ENCODE measurements around the gene GTF2H2.
"Not testable (repeated sequence)": the region's sequence is repeated elsewhere in the genome, so short reads cannot be mapped to it uniquely, and the experiment has no call there.

GTF2H2 gene

DNA sequence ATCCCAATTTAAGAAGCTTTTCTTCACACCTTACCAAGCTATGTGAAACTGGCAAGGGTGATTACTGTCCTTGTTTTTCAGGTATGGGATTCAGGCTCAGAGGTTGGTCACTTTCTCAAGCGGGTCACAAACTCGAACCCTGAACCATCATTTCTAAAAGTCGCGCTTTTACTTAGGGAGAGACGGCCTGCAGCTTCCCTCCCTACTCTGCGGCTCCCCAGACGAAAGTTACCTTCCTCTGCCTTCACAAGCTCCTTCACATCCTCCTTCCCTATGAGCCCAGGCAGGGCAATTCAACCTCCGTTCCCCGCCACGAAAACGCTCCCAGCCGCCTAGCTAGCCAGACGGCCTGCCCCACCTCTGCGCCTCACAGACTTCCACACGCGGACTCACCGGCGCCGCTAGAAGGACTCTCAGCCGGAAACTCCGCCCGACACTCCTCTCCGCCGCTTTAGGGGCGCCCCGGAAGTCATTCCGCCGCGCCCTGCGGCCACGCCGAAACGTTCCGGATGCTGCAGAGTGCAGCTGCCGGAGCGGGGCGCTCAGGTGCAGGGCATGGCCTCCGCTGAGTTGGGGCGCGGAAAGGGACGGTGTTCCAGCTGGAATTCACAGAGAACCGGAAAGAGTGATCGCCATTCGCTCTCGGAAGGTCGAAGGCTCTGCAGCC lies at the start of gene GTF2H2:
GTF2H2 (minus strand) TSS at position 415 of the 667 bp plus-strand sequence. CDS start 4,913 bp downstream, outside the sequence.
- DNase-seq = not testable (repeated sequence)

DNA sequence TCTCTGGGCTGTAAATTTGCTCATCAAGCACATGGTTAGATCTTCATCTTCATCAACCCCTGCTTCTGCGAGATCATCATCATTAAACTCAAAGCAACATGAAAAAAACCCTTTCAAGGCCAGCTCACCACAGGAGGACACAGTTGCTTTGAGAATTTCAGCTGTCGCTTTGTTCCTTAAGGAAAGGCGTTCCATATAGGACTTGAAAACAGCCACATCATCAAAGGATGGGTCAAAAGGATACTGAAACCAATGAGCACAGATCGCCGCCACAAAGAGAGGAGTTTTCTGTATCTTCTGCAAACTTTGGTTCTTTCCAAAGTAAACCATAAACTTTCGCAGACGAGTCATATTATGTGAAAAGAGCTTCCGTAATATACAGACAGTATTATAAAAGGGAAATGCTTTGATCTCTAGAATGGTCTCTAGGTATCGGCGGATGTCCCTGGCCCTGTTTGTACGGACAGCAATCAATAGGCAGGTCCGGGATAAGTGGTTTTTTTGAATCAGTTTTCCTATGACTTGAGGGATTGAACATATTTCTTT lies 42.3 kb upstream of the GTF2H2 start:
- DNase-seq = not testable (repeated sequence)

DNA sequence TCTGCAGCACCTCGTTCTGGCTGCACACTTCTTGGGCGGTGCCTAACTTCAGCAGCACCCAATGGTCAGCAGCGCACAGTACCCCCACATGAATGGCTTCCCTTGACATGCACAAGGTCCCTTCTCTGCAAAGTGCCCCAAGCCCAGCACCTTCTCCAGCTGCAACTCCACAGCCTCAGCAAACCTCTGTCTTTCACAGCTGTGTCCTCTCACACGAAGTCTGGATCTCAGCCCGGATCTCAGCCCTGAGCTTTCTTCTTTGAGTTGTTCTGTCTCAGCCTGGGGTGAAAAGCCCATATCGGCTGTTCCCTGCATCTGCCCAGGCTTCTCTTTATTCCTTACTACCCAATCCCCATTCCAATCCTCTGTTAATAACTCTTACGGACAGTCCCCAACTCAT lies 32.5 kb upstream of the GTF2H2 start:
- not testable (repeated sequence) for DNase-seq

DNA sequence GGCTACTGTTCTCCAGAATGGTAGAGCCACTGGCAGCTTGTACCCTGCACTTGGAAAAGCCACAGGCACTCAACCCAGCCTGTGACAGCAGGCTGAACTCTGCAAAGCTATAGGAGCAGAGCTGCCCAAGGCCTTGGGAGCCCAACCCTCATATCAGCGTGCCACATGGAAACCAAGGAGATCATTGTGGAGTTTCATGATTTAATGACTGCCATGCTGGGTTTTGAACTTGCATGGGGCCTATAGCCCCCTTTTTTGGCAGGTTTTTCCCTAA lies 30.4 kb upstream of the GTF2H2 start:
- not testable (repeated sequence) for DNase-seq

DNA sequence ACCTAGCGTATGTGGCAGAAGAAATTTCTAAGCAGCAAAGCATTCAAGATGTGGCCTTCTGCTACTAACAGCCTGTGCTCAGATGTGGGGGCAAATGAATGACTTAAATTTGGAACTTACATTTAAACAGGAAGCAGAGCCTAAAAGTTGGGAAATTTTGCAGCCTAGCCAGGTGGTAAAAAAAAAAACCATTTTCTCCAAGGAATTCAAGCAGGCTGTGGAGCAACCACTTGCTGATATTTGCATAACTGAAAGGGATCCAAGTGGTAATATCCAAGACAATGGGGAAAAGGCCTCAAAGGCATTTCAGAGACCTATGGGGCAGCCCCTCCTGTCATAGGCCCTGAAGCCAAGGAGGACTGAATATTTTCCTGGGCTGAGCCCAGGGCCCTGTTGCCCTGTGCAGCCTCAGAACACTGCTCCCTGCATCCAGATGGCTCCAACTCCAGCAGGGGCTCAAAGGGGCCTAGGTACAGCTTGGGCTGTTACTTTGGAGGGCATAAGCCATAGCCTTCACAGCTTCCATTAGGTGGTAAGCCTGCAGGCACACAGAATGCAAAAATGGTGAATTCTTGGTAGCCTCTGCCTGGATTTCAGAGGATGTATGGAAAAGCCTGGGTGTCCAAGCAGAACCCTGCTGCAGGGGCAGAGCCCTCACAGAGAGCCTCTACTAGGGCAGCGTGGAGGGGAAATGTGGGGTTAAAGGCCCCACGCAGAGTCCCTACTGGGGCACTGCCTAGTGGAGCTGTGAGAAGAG lies 29.9 kb upstream of the GTF2H2 start:
- not testable (repeated sequence) for DNase-seq

DNA sequence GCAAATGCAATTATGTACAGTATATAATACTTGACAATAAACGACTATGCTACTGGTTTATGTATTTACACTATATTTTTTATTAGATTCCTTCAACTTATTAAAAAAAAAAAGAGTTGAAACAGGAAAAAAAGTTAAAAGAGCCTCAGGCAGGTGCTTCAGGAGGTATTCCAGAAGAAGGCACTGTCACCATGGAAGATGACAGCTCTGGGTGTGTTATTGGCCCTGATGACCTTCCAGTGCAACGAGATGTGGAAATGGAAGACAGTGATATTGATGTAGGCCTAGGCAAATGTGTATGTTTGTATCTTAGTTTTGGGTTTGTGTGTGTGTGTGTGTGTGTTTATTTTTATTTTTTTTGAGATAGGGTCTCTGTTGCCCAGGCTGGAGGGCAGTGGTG lies 22.3 kb upstream of the GTF2H2 start:
- not testable (repeated sequence) for DNase-seq

DNA sequence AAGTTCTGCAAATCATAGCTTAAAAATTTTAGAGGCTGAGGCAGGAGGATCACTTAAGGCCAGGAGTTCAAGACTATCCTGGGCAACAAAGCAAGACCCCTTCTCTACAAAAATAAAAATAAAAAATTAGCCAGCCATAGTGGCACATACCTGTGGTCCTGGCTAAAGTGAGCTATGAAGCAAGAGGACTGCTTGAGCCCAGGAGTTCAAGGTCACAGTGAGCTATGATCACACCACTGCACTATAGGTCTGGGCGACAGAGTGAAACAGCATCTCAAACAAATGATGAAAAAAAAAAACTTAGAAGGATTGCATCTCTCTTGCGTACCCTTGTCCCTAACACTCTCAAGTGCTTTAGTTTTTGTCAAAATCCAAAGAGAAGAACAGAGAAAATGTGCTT lies 21.3 kb upstream of the GTF2H2 start:
- not testable (repeated sequence) for DNase-seq

DNA sequence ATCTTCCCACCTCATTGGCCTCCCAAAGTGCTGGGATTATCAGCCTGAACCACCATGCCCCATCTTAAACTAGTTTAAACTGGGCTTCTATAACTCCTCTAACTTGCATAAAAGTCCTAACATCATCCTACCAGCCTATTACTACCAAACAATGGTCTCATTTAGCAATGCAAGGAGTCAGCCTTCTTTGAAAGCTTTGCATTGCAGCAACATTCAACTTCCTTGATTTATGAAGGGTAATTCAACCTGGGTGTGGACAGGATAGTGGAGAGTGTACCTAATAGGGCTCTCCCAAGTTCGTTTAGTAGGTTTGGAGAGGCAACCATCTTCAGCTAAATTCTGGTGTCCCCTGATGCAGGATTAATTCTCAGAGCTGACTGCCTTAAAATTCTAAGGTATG lies 18.7 kb upstream of the GTF2H2 start:
- not testable (repeated sequence) for DNase-seq

DNA sequence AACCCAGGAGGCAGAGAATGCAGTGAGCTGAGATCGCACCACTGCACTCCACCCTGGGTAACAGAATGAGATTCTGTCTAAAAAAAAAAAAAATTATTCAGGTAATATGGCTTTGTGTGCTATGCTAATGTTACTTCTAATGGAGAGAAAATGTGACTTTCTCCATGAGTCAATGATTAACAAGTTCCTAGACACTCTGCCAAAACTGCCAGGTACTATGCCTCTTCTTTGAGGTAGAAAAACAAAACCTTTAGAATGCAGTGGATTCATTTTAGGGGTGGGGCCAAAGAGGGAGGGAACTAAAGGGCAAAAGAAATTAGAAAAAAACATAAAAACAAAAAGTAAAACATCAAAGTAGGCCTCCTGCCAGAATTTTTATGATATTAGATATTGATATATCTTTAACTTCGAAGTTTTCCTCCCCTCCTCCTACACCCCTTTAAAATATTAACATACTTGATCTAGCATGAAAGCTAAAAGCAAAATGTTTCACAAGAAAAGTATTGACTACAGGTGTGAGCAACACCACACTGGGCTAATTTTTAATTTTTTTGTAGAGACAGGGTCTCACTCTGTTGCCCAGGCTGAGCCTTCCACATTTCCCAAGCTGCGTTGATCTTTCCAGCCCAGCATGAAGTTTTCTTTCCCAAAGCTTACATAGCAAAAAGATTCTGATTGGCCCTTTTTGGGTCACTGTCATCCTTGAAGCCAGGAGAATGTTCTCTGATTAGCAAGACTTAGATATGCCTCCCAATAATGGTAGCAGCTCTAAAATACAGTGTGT lies 17.0 kb upstream of the GTF2H2 start:
- DNase-seq = not testable (repeated sequence)

DNA sequence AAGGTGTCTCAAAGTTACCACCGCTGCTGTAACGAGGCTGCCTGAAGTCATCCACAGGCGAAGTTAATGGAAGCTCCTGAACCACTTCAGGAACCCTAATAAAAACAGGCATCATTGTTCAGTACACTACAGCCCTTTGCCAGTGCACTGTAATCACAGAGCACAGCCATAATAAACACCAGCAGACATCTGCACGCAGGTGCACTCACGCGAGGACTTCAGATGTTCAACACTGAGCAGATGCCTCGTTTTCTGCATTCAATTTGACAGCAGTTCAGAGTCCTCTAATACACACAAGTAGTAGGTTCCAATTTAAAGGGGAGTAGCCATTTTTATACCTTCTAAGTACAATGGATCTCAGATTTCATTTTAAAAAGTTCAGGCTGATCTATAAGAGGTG lies 15.4 kb upstream of the GTF2H2 start:
- not testable (repeated sequence) for DNase-seq

DNA sequence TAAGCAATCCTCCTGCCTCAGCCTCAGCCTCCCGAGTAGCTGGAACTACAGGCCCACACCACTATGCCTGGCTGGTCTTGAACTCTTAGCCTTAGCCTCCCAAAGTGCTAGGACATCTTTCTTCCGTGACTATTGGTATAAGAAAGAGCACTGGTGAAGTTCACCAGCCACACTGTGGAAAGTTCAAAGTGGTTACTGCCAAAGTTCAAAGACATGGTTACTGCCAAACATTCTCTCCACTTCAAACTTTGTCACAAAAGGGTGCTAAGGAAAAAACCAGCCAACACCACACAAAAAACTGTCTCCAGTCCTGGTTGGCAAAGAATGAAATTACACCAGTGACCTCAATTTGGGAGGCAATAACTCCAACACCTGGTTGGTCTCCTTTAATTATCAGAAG lies 14.9 kb upstream of the GTF2H2 start:
- not testable (repeated sequence) for DNase-seq

DNA sequence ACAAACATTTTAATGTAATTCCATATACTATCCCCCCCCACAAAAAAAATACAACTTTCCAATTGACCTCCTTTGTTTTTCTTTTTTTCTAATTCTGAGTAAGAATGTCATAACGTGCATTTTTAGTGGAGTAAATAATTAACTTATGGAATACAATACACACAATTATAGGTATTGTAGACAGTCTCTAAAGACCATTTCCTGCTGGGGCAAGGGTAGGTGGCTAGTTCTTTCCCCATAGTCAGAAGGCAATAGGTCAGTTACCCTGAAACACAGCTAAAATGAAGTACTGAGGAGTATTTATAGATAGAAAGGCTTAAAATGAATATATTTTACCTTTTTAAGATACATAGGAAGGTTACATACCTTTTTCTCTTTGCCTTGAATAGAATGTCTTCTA lies 6.2 kb downstream of the GTF2H2 start:
- DNase-seq = not testable (repeated sequence)

DNA sequence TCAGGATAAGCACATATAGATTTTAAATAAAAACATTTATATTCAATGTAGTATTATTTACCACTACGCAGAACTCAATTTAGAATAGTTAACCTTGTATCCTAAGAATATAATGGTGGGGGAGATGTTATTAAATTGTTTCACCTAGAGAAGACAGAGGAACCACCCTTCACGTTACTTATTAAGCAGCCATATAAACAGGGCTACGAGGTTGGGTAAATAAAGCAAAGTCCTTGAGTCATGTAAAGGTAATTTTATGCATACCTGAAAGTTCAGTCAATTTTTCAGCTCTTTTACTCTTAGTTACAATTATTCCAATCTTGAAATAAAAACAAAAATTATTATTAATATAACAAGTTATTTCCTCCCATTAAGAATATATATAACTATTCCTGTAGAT lies 8.1 kb downstream of the GTF2H2 start:
- not testable (repeated sequence) for DNase-seq

DNA sequence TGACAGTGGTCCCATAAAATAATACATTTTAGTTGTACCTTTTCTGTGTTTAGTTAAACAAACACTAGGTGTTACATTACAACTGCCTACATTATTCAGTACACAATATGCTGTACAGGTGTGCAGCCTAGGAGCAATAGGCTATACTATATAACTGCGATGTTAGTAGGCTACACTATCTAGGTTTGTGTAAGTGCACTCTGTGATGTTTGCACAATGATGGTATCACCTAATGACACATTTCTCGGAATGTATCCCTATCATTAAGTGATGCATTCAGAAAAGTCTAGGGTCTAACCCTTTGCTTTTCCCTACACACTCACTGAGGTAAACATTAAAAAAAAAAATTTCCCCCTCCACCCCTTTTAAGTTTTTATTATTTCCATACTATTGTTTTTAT lies 22.7 kb downstream of the GTF2H2 start:
- not testable (repeated sequence) for DNase-seq

DNA sequence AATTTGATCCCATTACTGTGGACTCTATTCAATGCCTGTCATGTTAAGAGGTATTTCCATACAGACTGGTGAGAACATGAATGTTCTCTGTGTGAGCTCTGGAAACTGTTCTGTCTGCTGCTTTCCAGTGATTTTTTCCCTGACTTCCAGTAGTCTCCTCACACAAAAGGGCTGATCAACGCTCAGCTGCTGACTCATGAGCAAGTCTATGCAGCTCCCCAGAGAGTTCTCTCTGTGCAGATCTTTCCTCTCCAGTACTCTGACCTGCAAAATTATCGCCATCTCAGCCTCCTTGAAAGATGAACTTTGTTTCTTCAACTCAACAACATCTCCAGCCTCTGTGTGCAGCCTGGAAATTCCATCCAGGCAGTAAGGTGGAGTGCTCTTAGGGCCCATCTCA lies 23.3 kb downstream of the GTF2H2 start:
- DNase-seq = not testable (repeated sequence)

DNA sequence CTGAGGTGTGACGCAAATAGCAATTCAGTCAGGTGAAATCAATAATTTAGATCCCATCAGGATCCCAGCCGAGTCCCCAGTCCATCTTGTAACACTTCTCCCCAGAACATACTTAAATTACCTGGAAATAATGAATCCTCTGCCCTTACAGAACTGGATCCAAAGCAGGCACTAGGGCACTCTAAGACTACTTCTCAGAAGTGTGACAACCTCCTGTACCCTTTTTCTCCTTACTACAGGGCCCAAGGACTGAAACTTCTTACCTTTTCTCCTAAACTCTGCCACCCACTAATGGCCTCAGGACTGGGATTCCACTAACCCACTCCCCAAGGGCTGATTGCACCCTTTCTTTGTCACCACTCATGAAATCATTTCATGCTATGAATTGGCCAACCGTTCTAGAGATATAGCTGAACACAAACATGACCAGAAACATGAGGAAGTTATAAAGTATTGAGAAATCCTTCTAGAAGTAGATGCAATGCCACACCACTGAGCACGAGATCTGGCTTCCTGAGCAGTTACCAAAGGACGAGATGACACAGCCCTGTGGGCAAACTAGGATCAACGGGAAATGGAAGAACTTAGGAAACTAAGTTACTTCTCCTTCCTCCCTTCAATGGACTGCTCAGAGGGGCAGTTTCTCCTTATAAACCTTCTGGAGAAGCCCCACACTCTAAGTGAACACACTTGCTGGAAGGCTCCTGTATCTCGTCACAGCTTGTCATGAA lies 36.3 kb downstream of the GTF2H2 start:
- DNase-seq = not testable (repeated sequence)

DNA sequence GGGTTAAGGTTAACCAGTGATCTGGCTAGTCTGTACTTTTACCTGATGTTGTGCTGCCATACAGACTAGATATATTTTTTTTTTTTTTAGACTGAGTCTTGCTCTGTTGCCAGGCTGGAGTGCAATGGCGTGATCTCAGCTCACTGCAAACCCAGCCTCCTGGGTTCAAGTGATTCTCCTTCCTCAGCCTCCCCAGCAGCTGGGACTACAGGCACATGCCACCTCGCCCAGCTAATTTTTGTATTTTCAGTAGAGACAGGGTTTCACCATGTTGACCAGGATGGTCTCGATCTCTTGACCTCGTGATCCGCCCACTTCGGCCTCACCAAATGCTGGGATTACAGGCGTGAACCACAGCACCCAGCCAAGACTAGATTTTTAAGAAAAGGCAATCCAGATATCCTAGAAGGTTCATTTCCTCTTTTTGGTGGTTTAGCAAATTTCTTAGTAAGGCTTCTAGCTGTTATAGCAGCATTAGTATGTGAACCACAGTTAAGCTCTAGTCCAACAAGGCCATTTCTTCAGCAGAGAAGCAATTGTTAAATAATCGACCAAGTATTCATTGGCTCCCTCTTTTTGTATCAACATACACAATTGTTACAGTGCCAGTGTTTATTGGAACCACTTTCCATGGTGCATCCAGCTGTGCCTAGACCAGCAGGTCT lies 42.1 kb downstream of the GTF2H2 start, which contains the start of gene NAIP:
NAIP (minus strand) TSS at position 51 of the 665 bp plus-strand sequence. CDS start 12,424 bp downstream, outside the sequence.
- not testable (repeated sequence) for DNase-seq

DNA sequence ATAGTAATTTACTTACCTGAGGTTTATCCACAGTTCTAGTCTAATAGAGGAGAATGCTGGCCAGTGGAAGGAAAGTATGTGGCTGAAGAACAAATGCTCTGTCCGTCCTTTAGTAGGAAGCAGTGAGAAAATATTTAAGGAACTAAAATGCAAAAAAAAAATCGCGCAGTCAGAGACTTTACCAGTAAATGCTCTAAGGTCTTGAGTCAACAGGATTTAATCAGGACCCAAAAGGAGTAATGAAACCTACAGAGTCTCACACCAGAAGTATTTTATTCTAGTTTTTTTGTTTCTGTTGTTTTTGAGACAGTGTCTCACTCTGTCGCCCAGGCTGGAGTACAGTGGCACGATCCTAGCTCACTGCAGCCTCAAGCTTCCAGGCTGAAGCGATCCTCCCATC lies 46.8 kb downstream of the GTF2H2 start:
- not testable (repeated sequence) for DNase-seq

DNA sequence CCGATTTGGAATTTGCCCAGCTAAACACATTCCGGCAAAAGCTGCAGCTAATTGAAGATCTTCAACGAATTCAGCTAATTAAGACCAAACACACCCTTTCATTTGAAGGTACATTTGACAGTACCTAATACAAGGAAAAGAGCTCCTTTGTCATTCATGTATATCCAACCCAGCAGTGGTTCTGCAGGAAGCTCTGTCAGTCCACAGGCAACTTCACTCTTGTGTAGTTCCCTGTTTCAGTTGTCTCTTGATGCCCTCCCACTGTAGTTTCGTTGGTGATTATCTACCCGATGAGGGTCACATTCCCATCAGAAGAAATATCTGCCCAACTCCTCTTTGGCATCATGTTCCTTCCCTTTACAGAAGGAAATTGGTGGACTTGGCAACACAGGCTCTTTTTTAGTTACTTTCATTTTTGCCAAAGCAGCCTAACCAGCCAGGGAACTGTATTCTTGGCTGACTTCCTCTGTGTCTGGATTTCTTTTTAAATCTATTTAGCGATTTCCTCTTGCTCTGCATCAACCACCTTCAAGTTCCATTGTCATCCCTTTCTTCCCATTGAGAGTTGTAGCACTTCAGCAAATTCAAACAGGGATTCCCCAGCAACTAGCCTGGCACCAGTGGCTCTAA lies 49.0 kb downstream of the GTF2H2 start:
- not testable (repeated sequence) for DNase-seq

DNA sequence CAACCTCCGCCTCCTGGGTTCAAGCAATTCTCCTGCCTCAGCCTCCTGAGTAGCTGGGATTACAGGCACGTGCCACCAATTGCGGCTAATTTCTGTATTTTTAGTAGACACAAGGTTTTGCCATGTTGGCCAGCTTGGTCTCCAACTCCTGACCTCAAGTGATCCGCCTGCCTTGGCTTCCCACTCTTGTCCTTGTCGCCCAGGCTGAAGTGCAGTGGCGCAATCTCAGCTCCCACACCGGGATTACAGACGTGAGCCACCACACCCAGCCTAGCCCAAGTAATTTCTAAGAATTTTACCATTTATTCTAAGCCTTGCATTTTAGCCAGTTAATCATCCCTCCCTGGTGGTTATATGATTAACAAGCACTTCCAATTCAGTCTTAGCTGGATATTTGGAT lies 53.3 kb downstream of the GTF2H2 start:
- no peak for DNase-seq

DNA sequence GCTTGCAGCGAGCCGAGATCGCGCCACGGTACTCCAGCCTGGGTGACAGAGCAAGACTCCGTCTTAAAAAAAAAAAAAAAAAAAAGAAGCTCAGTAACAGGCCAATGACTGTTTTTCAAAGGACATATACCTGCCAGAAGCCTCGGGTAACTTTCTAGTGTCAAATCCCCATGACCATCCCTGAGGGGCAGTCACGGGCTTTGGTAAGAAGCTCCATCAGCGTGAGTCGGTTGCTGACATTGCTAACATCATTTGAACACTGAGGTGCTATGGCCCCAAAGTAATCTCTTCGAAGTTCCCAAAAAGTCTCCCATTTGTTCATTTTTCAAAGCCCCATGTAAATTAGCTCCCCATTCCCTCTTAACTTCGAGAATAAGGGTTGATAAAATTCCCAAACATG lies 53.9 kb downstream of the GTF2H2 start:
- DNase-seq = no peak
